Naive thymus-derived CD4-positive, alpha-beta T cell (primary cell): ENCODE results near the gene THSD4. TPM values are rescaled to one million over a fixed set of nuclear protein-coding genes. Genes with fewer than 3 reads are reported as not detected.
A peak's percentile ranks its signal among the peaks of the same experiment; 100 is the strongest.
"Not testable (repeated sequence)": the region's sequence is repeated elsewhere in the genome, so short reads cannot be mapped to it uniquely, and the experiment has no call there.

Experiments
- ATAC-seq: fragments of 150-1000 bp; cut with Tn5 transposase; 2 replicates; pipeline ENCODE4 v1.10.0; 2021; ENCODE audit warnings: mild to moderate bottlenecking, moderate library complexity
- CTCF ChIA-PET: fragments of 350-600 bp; sonication (Branson Sonifier 250); formaldehyde crosslinking; loops from one replicate; lab custom pipeline; 2021; ENCODE audit warnings: antibody characterized with exemption; lab: Charles Lee
- POLR2A ChIA-PET: fragments of 350-600 bp; sonication (Branson Sonifier 250); formaldehyde crosslinking; loops from one replicate; lab custom pipeline; 2021; ENCODE audit warnings: antibody characterized with exemption, inconsistent platforms; lab: Charles Lee
- DNase-seq, 9 donors: peaks; one replicate each; pipeline versions ENCODE4 v3.0.0 to v3.0.0-alpha.2; 2020 to 2022; ENCODE audit warnings: mixed read lengths in 1 of 9
- H3K27ac ChIP-seq: one replicate; pipeline ENCODE4 v1.7.0; 2013; ENCODE audit warnings: mild to moderate bottlenecking, low read depth, low read length, moderate library complexity
- H3K27me3 ChIP-seq, 2 donors: one replicate each; pipeline ENCODE4 v1.7.0; 2013; ENCODE audit warnings: low read length in 2 of 2, mild to moderate bottlenecking in 2 of 2, moderate library complexity in 2 of 2; ENCODE audit not compliant: control insufficient read depth in 2 of 2, insufficient read depth in 2 of 2
- H3K36me3 ChIP-seq, 3 experiments: 1 replicate in 2 of 3; 2 replicates in 1 of 3; pipeline ENCODE4 v1.7.0; 2013; ENCODE audit warnings: low read length in 3 of 3, mild to moderate bottlenecking in 3 of 3, moderate library complexity in 1 of 3; ENCODE audit not compliant: insufficient read depth in 3 of 3, control insufficient read depth in 2 of 3
- H3K4me1 ChIP-seq, 2 donors: one replicate each; pipeline ENCODE4 v1.7.0; 2013; ENCODE audit warnings: low read length in 2 of 2, mild to moderate bottlenecking in 2 of 2, moderate library complexity in 1 of 2; ENCODE audit not compliant: control insufficient read depth in 2 of 2, insufficient read depth in 2 of 2
- H3K4me3 ChIP-seq: 2 replicates; pipeline ENCODE4 v1.7.0; 2013; ENCODE audit warnings: mild to moderate bottlenecking, low read length
- H3K9me3 ChIP-seq, 3 experiments: 1 replicate in 2 of 3; 2 replicates in 1 of 3; pipeline ENCODE4 v1.7.0; 2013; ENCODE audit warnings: low read length in 3 of 3; ENCODE audit not compliant: control insufficient read depth in 2 of 3
- H3K27ac Mint-ChIP-seq, 9 donors: one replicate each; pipeline ENCODE4 v1.8.0; 2020 to 2022; ENCODE audit warnings: mixed read lengths in 9 of 9, mild to moderate bottlenecking in 8 of 9, moderate library complexity in 5 of 9, inconsistent platforms in 2 of 9
- H3K27me3 Mint-ChIP-seq, 5 donors: one replicate each; pipeline ENCODE4 v1.8.0; 2021 to 2022; ENCODE audit warnings: mixed read lengths in 5 of 5, mild to moderate bottlenecking in 1 of 5
- H3K36me3 Mint-ChIP-seq, 5 donors: one replicate each; pipeline ENCODE4 v1.8.0; 2020 to 2022; ENCODE audit warnings: mixed read lengths in 5 of 5, mild to moderate bottlenecking in 3 of 5, inconsistent platforms in 1 of 5
- H3K4me1 Mint-ChIP-seq, 7 donors: one replicate each; pipeline ENCODE4 v1.8.0; 2020 to 2022; ENCODE audit warnings: mixed read lengths in 7 of 7, mild to moderate bottlenecking in 3 of 7, inconsistent platforms in 1 of 7
- H3K4me3 Mint-ChIP-seq, 10 donors: one replicate each; pipeline ENCODE4 v1.8.0; 2020 to 2022; ENCODE audit warnings: mild to moderate bottlenecking in 10 of 10, mixed read lengths in 10 of 10, moderate library complexity in 6 of 10, inconsistent platforms in 2 of 10
- H3K9me3 Mint-ChIP-seq, 11 donors: one replicate each; pipeline ENCODE4 v1.8.0; 2020 to 2022; ENCODE audit warnings: mixed read lengths in 11 of 11, mild to moderate bottlenecking in 4 of 11, inconsistent platforms in 1 of 11, moderate library complexity in 1 of 11
- intact Hi-C, 2 donors: fragments of 100-400 bp; cut with micrococcal nuclease; formaldehyde crosslinking; loops; one replicate each; pipeline ENCODE4 v1.15.1; 2023
- polyA plus RNA-seq, 2 donors: library from polyadenylated mRNA; unstranded; fragments of 300-500 nt; fragmentation: Illumina TruSeq; gene quantifications; one replicate each; pipeline ENCODE4 v1.2.3, GENCODE V29; 2021
- total RNA-seq, 6 experiments: library from RNA in 5 of 6; stranded (reverse) in 5 of 6; gene quantifications; 1 replicate in 5 of 6; 2 replicates in 1 of 6; pipeline ENCODE4 v1.2.3 and lab custom pipeline; 2021 to 2026

The THSD4 gene
- total and polyA plus RNA-seq, 7 experiments from 2014 or later: not detected

- no peaks in the 10 kb centered on the region for H3K27me3 ChIP-seq
- H3K4me1 Mint-ChIP-seq: peaks cover 0 to 6% (median 0%) of the 10 kb centered on the region in 7 donors
- no peak overlapping the region for H3K4me3 Mint-ChIP-seq
- no peak for DNase-seq
- H3K9me3 Mint-ChIP-seq: peaks cover 0 to 13% (median 5%) of the 10 kb centered on the region in 11 donors
- H3K36me3 Mint-ChIP-seq: peaks cover 0 to 8% (median 4%) of the 10 kb centered on the region in 5 donors
- no peaks in the 10 kb centered on the region for H3K4me1 ChIP-seq
- peaks cover 0 to 10% (median 7%) of the 10 kb centered on the region in 5 donors for H3K27me3 Mint-ChIP-seq
- ChIA-PET CTCF (no interaction called here), POLR2A (no interaction called here)
- intact Hi-C loops: no loop called here
- H3K9me3 ChIP-seq: no peaks in the 10 kb centered on the region
- no peaks in the 10 kb centered on the region for H3K36me3 ChIP-seq
- H3K27ac Mint-ChIP-seq: no peak overlapping the region
- no peak for ATAC-seq
- no peak overlapping the region for H3K4me3 ChIP-seq
- H3K27ac ChIP-seq: no peak overlapping the region
Observed at GRCh38 chr15:71362987-71363968, 248.0 kb downstream of the THSD4 start.

- intact Hi-C loops: no loop called here
- CTCF ChIA-PET: no interaction called here
Observed at GRCh38 chr15:71364117-71364584, 248.9 kb downstream of the THSD4 start.

GRCh38 chr15:71366522-71366921, 251.3 kb downstream of the THSD4 start:
- H3K27me3 ChIP-seq: no peaks in the 10 kb centered on the region
- DNase-seq (no peak), ATAC-seq (no peak)
- peaks cover 0 to 6% (median 0%) of the 10 kb centered on the region in 7 donors for H3K4me1 Mint-ChIP-seq
- no peak overlapping the region for H3K27ac ChIP-seq
- peaks cover 2 to 34% (median 15%) of the 10 kb centered on the region in 11 donors for H3K9me3 Mint-ChIP-seq
- CTCF ChIA-PET: no interaction called here
- H3K4me3 ChIP-seq: no peak overlapping the region
- POLR2A ChIA-PET: no interaction called here
- H3K36me3 ChIP-seq: no peaks in the 10 kb centered on the region
- H3K36me3 Mint-ChIP-seq: peaks cover 0 to 9% (median 8%) of the 10 kb centered on the region in 5 donors
- no peak overlapping the region for H3K4me3 Mint-ChIP-seq
- peaks cover 0 to 11% (median 0%) of the 10 kb centered on the region in 5 donors for H3K27me3 Mint-ChIP-seq
- H3K9me3 ChIP-seq: no peaks in the 10 kb centered on the region
- no peak overlapping the region for H3K27ac Mint-ChIP-seq
- H3K4me1 ChIP-seq: no peaks in the 10 kb centered on the region
- intact Hi-C loops: no loop called here

More at GRCh38 chr15:71364117-71364584, 248.9 kb downstream of the THSD4 start:
- POLR2A ChIA-PET: no interaction called here
- Histone ChIP-seq H3K4me1 (no peaks in the 10 kb centered on the region), H3K4me3 (no peak overlapping the region), H3K9me3 (no peaks in the 10 kb centered on the region), H3K36me3 (no peaks in the 10 kb centered on the region), H3K27ac (no peak overlapping the region), H3K27me3 (no peaks in the 10 kb centered on the region)
- H3K27ac Mint-ChIP-seq: no peak overlapping the region
- peaks cover 0 to 8% (median 4%) of the 10 kb centered on the region in 5 donors for H3K36me3 Mint-ChIP-seq
- peaks cover 0 to 13% (median 5%) of the 10 kb centered on the region in 11 donors for H3K9me3 Mint-ChIP-seq
- DNase-seq: no peak
- ATAC-seq: no peak
- peaks cover 0 to 10% (median 6%) of the 10 kb centered on the region in 5 donors for H3K27me3 Mint-ChIP-seq
- no peak overlapping the region for H3K4me3 Mint-ChIP-seq
- H3K4me1 Mint-ChIP-seq: peaks cover 0 to 6% (median 0%) of the 10 kb centered on the region in 7 donors

DNA sequence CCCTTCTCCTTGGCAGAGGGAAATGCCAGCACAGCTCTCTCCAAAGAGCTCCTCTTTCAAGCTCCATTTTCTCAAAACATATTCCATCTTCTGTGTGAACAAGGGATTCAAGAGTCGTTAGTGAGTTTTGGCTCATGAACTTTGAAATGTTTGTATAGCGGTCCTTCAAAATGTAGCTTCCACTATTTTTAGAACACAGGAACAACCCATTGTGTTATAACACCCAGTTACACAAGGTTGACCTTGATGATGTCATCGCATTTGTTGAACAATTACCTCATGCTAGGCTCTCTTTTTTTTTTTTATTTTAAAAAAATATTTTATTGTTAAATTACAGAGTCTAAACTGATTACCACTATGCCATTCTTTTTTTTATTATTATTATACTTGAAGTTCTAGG, 251.7 kb downstream of the THSD4 start:
- Mint-ChIP-seq H3K9me3 (peaks cover 2 to 38% (median 19%) of the 10 kb centered on the region in 11 donors), H3K27me3 (peaks cover 0 to 8% (median 0%) of the 10 kb centered on the region in 5 donors), H3K27ac (no peak overlapping the region)

GRCh38 chr15:71367737-71368136, 252.5 kb downstream of the THSD4 start:
- H3K27ac ChIP-seq, H3K27ac Mint-ChIP-seq, POLR2A ChIA-PET, intact Hi-C loops, H3K36me3 ChIP-seq, H3K9me3 ChIP-seq, DNase-seq, H3K4me3 Mint-ChIP-seq, H3K4me3 ChIP-seq, H3K27me3 Mint-ChIP-seq, ATAC-seq, H3K4me1 ChIP-seq, CTCF ChIA-PET, H3K27me3 ChIP-seq: not testable (repeated sequence)
- Mint-ChIP-seq H3K36me3 (peaks cover 3 to 20% (median 8%) of the 10 kb centered on the region in 5 donors), H3K9me3 (peaks cover 2 to 46% (median 21%) of the 10 kb centered on the region in 11 donors), H3K4me1 (peaks cover 0 to 18% (median 8%) of the 10 kb centered on the region in 7 donors)

More for the DNA sequence above, 251.7 kb downstream of the THSD4 start:
- H3K4me1 ChIP-seq: no peaks in the 10 kb centered on the region
- peaks cover 0 to 10% (median 3%) of the 10 kb centered on the region in 7 donors for H3K4me1 Mint-ChIP-seq
- no peak overlapping the region for H3K4me3 ChIP-seq
- H3K9me3 ChIP-seq: no peaks in the 10 kb centered on the region
- intact Hi-C loops: no loop called here
- DNase-seq (no peak), ATAC-seq (no peak)
- H3K27me3 ChIP-seq: no peaks in the 10 kb centered on the region
- no peak overlapping the region for H3K4me3 Mint-ChIP-seq
- no peak overlapping the region for H3K27ac ChIP-seq
- peaks cover 1 to 13% (median 8%) of the 10 kb centered on the region in 5 donors for H3K36me3 Mint-ChIP-seq
- POLR2A ChIA-PET: no interaction called here
- no peaks in the 10 kb centered on the region for H3K36me3 ChIP-seq
- CTCF ChIA-PET: no interaction called here

GRCh38 chr15:71372769-71373168, 257.5 kb downstream of the THSD4 start:
- H3K27me3 Mint-ChIP-seq, H3K9me3 ChIP-seq, H3K27me3 ChIP-seq, ATAC-seq, H3K27ac ChIP-seq, intact Hi-C loops, H3K36me3 ChIP-seq, POLR2A ChIA-PET: not testable (repeated sequence)
- Mint-ChIP-seq H3K27ac (peak overlapping the region; percentile 71 to 95 (median 88)), H3K36me3 (peaks cover 3 to 35% (median 18%) of the 10 kb centered on the region in 5 donors), H3K9me3 (peaks cover 11 to 78% (median 30%) of the 10 kb centered on the region in 11 donors), H3K4me3 (peak overlapping the region; percentile 49 to 75 (median 64)), H3K4me1 (peaks cover 6 to 47% (median 41%) of the 10 kb centered on the region in 7 donors)
- Histone ChIP-seq H3K4me1 (peaks cover 0 to 20% of the 10 kb centered on the region in 2 donors), H3K4me3 (peak overlapping the region; percentile 17)
- CTCF ChIA-PET: interaction anchor here (1.0 kb wide), 1 partner anchor 14 kb away, joined by 4 read pairs; no protein-coding TSS in a partner anchor
- DNase-seq: peak in 6 of 9 donors; percentile 5 to 67 (median 48)
